Measurements from ENCODE around the gene MRPL10. TPM values are rescaled to one million over a fixed set of nuclear protein-coding genes. Genes with fewer than 3 reads are reported as not detected.

The MRPL10 gene
- total RNA-seq, 4 donors from 2014 or later = 23.4 to 33.4 (median 29.9) TPM

DNA sequence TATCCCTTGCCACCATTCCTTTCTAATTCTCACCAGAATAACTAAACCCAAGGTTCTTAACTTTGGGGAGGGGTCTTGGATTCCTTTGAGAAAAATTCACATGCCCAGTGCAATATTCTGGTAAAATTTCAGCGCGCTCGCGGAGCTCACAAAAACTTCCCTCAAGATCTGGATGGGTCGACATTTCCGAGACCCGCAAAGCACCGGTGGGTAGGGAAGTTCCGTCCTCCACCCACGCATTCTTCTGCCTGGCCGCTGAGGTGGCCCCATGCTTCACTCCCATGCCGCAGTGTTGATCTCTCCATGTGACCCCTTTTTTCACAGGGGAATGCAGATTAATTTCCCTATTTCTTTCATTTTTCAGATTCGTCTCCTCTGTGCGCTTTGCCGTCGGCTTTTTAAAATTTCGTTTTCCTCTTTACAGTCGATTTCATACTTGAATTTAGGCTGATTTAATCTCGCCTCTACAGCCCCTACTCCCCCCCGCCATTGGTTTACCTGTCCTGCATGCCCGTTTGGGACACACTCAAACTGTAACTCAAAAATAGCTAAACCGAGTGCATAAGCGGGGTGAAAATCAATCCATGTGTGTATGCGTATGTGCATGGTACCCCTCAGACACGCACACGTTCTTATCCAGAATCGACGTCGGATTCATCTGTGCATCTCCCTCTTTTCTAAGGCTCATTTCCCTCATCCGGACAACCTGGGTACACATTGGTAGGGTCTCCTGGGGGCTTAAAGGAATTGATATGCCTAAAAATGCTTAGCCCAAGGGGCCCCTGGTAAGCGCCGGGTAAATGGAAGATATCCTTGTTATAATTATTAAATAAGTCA is 21.0 kb upstream of the MRPL10 start:
- no peaks in the 10 kb centered on the region for H3K9me3 ChIP-seq
- no peaks in the 10 kb centered on the region for H3K36me3 ChIP-seq
- peaks cover 4 to 100% of the 10 kb centered on the region in 2 donors for H3K27me3 ChIP-seq
- 27 to 32% methylated on average over 32 of the region's 32 CpGs for WGBS, 2 donors
- TF ChIP-seq EP300 (IDR thresholded peaks at IDR 0.05) = peak in 1 of 2 donors; percentile 55
- no peak for TF ChIP-seq POLR2A (IDR thresholded peaks at IDR 0.05)
- TF ChIP-seq, protein P1, sequence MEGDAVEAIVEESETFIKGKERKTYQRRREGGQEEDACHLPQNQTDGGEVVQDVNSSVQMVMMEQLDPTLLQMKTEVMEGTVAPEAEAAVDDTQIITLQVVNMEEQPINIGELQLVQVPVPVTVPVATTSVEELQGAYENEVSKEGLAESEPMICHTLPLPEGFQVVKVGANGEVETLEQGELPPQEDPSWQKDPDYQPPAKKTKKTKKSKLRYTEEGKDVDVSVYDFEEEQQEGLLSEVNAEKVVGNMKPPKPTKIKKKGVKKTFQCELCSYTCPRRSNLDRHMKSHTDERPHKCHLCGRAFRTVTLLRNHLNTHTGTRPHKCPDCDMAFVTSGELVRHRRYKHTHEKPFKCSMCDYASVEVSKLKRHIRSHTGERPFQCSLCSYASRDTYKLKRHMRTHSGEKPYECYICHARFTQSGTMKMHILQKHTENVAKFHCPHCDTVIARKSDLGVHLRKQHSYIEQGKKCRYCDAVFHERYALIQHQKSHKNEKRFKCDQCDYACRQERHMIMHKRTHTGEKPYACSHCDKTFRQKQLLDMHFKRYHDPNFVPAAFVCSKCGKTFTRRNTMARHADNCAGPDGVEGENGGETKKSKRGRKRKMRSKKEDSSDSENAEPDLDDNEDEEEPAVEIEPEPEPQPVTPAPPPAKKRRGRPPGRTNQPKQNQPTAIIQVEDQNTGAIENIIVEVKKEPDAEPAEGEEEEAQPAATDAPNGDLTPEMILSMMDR (IDR thresholded peaks at IDR 0.05) = no peak
- no peak overlapping the region for H3K4me3 ChIP-seq
- no peak for DNase-seq (ENCODE audit: low spot score in 2 of 2)
- H3K27ac ChIP-seq = no peak overlapping the region
- H3K4me1 ChIP-seq = peaks cover 0 to 29% (median 15%) of the 10 kb centered on the region in 4 donors

DNA sequence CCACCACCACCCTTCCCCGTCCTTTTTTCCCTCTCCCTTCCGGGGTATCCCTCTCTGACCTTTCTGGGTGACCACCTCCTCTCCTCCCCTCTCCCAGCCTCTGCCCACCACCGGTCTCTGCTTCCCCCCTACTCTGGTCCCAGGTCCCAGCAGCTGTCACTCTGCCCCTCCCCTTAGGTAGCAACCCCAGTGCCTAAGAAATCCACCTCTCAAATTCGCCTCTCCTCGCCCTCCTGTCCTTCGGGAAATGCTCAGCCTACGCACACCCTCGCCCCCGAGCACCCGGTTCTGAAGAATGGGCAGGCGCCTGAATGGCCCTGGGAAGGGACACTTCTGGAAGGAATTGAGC is 20.4 kb upstream of the MRPL10 start:
- Histone ChIP-seq H3K27me3 (peaks cover 4 to 100% of the 10 kb centered on the region in 2 donors), H3K27ac (no peak overlapping the region), H3K4me1 (peaks cover 0 to 32% (median 17%) of the 10 kb centered on the region in 4 donors), H3K36me3 (no peaks in the 10 kb centered on the region), H3K9me3 (no peaks in the 10 kb centered on the region), H3K4me3 (no peak overlapping the region)
- DNase-seq (ENCODE audit: low spot score in 2 of 2) = no peak
- 24 to 28% methylated on average over 11 of the region's 11 CpGs for WGBS, 2 donors
- no peak for TF ChIP-seq POLR2A (IDR thresholded peaks at IDR 0.05)
- no peak for TF ChIP-seq EP300 (IDR thresholded peaks at IDR 0.05)
- TF ChIP-seq, protein P1 (IDR thresholded peaks at IDR 0.05) = no peak

DNA sequence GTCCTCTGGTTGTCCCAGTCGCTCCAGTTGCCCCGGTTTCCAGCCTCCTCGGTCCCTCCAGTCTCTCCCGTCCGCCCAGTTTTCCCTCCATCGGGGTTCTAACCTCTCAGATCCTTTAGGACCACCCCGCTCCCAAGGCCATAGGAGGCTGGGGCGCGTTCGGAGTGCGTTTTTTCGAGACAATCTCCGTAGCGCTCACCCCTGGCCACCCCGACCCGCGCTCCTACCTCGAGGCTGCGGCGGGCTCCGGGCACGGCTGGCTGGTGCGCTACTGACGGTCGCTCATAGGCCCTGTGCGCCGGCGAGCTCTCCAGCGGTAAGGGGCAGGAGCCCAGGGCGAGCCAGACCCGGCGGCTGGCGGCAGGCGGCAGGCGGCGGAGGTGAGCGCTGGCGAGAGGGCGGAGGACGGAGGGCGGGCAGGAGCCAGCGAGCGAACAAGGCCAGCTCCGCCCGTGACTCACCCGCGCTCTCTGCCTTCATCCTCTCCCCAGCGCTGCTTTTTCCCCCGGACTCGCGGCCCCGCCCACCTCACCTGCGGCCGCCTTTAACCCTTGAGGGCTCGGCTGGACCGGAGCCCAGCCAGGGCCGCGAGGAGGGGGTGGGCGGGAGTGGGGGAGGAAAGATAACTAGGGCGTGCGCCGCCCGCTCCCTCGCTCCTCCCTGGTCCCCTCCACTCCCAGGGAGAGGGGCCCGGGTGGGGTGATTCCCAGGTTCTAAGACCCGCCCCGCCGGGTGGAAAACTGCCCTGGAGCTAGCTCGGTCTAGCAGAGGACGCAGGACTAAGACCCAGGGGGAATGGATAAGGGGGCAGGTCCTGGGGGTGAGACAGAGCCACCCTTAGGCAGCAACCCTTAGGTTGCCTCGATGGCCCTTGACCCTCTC is 19.6 kb upstream of the MRPL10 start, which contains the start of gene SP6:
TSS of gene SP6 (minus strand) at position 472 of the 882 bp plus-strand sequence. CDS start 2,734 bp downstream, outside the sequence.
- H3K27me3 ChIP-seq = peaks cover 4 to 100% of the 10 kb centered on the region in 2 donors
- H3K27ac ChIP-seq = peak within 1 kb of the TSS in 2 of 4 donors; percentile 21 to 32
- DNase-seq (ENCODE audit: low spot score in 2 of 2) = no peak
- no peaks in the 10 kb centered on the region for H3K36me3 ChIP-seq
- peaks cover 0 to 32% (median 19%) of the 10 kb centered on the region in 4 donors for H3K4me1 ChIP-seq
- peak within 1 kb of the TSS in 3 of 4 donors; percentile 11 to 43 (median 36) for H3K4me3 ChIP-seq
- TF ChIP-seq EP300 (IDR thresholded peaks at IDR 0.05) (no peak), POLR2A (IDR thresholded peaks at IDR 0.05) (no peak)
- TF ChIP-seq, protein P1 (IDR thresholded peaks at IDR 0.05) = peak in 1 of 5 experiments; percentile 34
- 5 to 7% methylated on average over 45 to 60 of the region's 71 CpGs for WGBS, 2 donors
- H3K9me3 ChIP-seq = no peaks in the 10 kb centered on the region

DNA sequence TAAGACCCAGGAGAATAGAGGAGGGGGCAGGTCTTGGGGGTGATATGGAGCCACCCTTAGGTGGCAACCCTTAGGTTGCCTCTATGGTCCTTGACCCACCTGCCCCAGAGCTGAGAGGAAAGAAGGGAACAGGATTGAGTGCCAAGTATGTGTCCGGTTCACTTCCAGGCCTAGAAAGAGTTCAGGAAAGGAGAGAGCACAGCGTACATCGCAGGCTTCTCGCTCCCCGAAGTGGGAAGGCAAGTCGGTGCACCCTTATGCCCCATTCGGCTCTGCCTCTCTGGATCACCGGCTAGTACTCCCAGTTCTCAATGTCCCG is 19.0 kb upstream of the MRPL10 start:
- H3K27ac ChIP-seq = peak overlapping the region in 1 of 4 donors; percentile 21
- DNase-seq (ENCODE audit: low spot score in 2 of 2) = no peak
- no peaks in the 10 kb centered on the region for H3K36me3 ChIP-seq
- H3K4me3 ChIP-seq = peak overlapping the region in 3 of 4 donors; percentile 11 to 43 (median 36)
- WGBS, 2 donors = 25 to 50% methylated on average over 9 of the region's 9 CpGs
- no peak for TF ChIP-seq EP300 (IDR thresholded peaks at IDR 0.05)
- H3K27me3 ChIP-seq = peaks cover 4 to 100% of the 10 kb centered on the region in 2 donors
- no peaks in the 10 kb centered on the region for H3K9me3 ChIP-seq
- H3K4me1 ChIP-seq = peaks cover 0 to 32% (median 19%) of the 10 kb centered on the region in 4 donors

DNA sequence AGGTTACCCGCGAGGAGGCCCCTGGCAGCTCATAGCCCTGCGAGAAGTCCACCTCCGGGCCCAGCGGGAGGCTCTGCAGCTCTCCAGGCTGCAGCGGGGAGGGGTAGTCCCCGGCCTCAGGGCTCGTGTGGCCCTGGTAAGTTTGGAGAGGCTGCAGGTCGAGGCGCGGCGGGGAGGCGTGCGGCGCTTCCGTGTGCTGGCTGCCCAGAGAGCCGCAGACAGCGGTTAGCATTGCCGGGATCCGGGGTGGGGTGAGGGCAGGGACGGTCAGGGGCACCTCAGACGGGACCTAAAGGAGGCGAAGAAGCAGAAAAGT is 16.8 kb upstream of the MRPL10 start:
- Histone ChIP-seq H3K36me3 (no peaks in the 10 kb centered on the region), H3K4me3 (no peak overlapping the region), H3K9me3 (no peaks in the 10 kb centered on the region), H3K27ac (no peak overlapping the region), H3K27me3 (peaks cover 0 to 83% of the 10 kb centered on the region in 2 donors), H3K4me1 (peaks cover 0 to 37% (median 19%) of the 10 kb centered on the region in 4 donors)
- DNase-seq (ENCODE audit: low spot score in 2 of 2) = no peak
- WGBS, 2 donors = 35 to 47% methylated on average over 15 to 16 of the region's 23 CpGs
- no peak for TF ChIP-seq POLR2A (IDR thresholded peaks at IDR 0.05)
- no peak for TF ChIP-seq EP300 (IDR thresholded peaks at IDR 0.05)
- TF ChIP-seq, protein P1 (IDR thresholded peaks at IDR 0.05) = no peak

Data from tibial nerve (tissue), 4 donors.